Activated CD4-positive, alpha-beta memory T cell treated with anti-CD3 and anti-CD28 coated beads for 36 hours (primary cell): ENCODE measurements around the gene SND1. TPM values are rescaled to one million over a fixed set of nuclear protein-coding genes. Genes with fewer than 3 reads are reported as not detected.

Experiments used
- CTCF ChIA-PET: fragments of 350-600 bp; sonication (Branson Sonifier 250); formaldehyde crosslinking; loops from one replicate; lab custom pipeline; 2021; ENCODE audit warnings: antibody characterized with exemption, inconsistent platforms; lab: Charles Lee
- POLR2A ChIA-PET: fragments of 350-600 bp; sonication (Branson Sonifier 250); formaldehyde crosslinking; loops from one replicate; lab custom pipeline; 2021; ENCODE audit warnings: antibody characterized with exemption; lab: Charles Lee
- DNase-seq: peaks from one replicate; pipeline ENCODE4 v3.0.0-alpha.2; 2020
- H3K27ac Mint-ChIP-seq: one replicate; pipeline ENCODE4 v1.8.0; 2021; ENCODE audit warnings: mixed read lengths
- H3K27me3 Mint-ChIP-seq: one replicate; pipeline ENCODE4 v1.8.0; 2021; ENCODE audit warnings: mixed read lengths
- H3K36me3 Mint-ChIP-seq: one replicate; pipeline ENCODE4 v1.8.0; 2021; ENCODE audit warnings: mixed read lengths
- H3K4me1 Mint-ChIP-seq: one replicate; pipeline ENCODE4 v1.8.0; 2021; ENCODE audit warnings: low read depth, mixed read lengths
- H3K4me3 Mint-ChIP-seq: one replicate; pipeline ENCODE4 v1.8.0; 2021; ENCODE audit warnings: mild to moderate bottlenecking, mixed read lengths
- H3K9me3 Mint-ChIP-seq: one replicate; pipeline ENCODE4 v1.8.0; 2021; ENCODE audit warnings: mixed read lengths
- intact Hi-C: fragments of 100-400 bp; cut with micrococcal nuclease; formaldehyde crosslinking; loops from one replicate; pipeline ENCODE4 v1.15.1; 2023
- total RNA-seq, 2 experiments: library from RNA; stranded (reverse); gene quantifications; one replicate each; pipeline ENCODE4 v1.2.3, GENCODE V29; 2021

SND1 gene
- total RNA-seq, 2 experiments from 2014 or later: 208 to 235 TPM

- peak; percentile 22 for DNase-seq
- Mint-ChIP-seq H3K27me3 (no peaks in the 10 kb centered on the region), H3K36me3 (peaks cover 43% of the 10 kb centered on the region), H3K9me3 (no peaks in the 10 kb centered on the region), H3K27ac (peak overlapping the region; percentile 76), H3K4me1 (peaks cover 48% of the 10 kb centered on the region), H3K4me3 (peak overlapping the region; percentile 98)
- ChIA-PET CTCF (interaction anchor here (0.6 to 1.3 kb wide), 3 partner anchors 11 to 307 kb away, joined by 3 read pairs; no protein-coding TSS in a partner anchor), POLR2A (interaction anchor here (1.8 kb wide), 1 partner anchor 12 kb away, joined by 8 read pairs; no protein-coding TSS in a partner anchor)
- intact Hi-C loops: loop anchor here (5.0 kb wide), 5 partner anchors 198 to 952 kb away; partner anchors contain the start of gene HILPDA
Observed at GRCh38 chr7:127654404-127655394, 2.7 kb downstream of the SND1 start.

DNA sequence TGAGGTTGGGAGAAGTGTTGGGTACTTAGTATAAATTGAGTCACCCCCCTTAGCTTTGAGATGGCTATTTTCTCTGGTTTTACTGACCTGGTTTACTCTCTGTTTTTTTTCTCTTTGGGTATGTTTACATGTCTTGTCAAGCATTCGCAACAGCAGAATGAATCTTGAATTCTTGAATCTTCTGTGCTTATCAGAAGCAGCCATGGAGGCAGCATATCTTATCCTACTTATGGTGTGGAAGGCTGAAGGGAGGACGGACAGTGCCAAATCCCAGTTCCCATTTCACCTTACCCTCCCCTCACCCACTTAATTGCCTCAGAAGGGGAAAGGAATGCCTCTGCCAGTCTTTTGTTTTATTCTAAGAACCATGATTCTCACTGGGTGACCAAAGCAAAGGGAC is 3.7 kb downstream of the SND1 start:
- H3K36me3 Mint-ChIP-seq: peaks cover 52% of the 10 kb centered on the region
- ChIA-PET CTCF (no interaction called here), POLR2A (interaction anchor here (1.8 kb wide), 1 partner anchor 11 kb away, joined by 8 read pairs; no protein-coding TSS in a partner anchor)

GRCh38 chr7:127657500-127657899 is 5.5 kb downstream of the SND1 start:
- no peak overlapping the region for H3K4me3 Mint-ChIP-seq
- no peaks in the 10 kb centered on the region for H3K9me3 Mint-ChIP-seq
- intact Hi-C loops: no loop called here
- peaks cover 60% of the 10 kb centered on the region for H3K36me3 Mint-ChIP-seq
- no peak for DNase-seq
- ChIA-PET POLR2A (no interaction called here), CTCF (no interaction called here)
- H3K4me1 Mint-ChIP-seq: peaks cover 64% of the 10 kb centered on the region
- no peaks in the 10 kb centered on the region for H3K27me3 Mint-ChIP-seq
- H3K27ac Mint-ChIP-seq: no peak overlapping the region

More for the DNA sequence above, 3.7 kb downstream of the SND1 start:
- H3K27me3 Mint-ChIP-seq: no peaks in the 10 kb centered on the region
- intact Hi-C loops: no loop called here
- H3K4me1 Mint-ChIP-seq: peaks cover 53% of the 10 kb centered on the region
- no peaks in the 10 kb centered on the region for H3K9me3 Mint-ChIP-seq
- no peak for DNase-seq
- no peak overlapping the region for H3K27ac Mint-ChIP-seq
- no peak overlapping the region for H3K4me3 Mint-ChIP-seq

DNA sequence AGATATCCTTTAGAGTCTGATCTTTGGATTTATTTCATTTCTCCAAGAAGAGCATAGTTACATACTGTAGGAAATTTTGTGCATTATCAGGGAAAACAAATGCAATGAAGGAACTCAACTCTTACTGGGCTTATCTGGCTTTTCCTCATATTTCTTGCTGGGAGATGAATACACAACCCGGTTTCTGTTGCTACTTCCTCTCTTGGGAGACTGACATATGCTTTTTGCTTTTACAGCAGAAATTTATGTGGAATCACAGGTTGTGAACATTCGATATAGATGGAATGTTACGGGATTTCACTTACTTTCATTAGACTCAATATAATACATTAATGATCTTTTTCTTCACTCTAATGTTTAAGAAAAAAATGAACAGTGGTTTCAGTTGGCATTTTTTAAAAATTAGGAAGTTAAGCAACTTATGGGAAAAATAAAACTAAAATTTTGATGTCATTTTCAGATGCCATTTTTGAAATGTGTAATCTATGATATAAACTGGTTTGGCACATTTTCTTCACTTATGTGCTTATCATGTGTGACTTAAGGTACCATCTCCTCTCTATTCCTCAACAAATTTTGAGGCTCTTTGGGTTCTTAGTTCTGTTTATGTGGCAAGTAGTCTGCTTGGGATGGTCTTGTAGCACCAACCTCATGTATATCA is 7.1 kb downstream of the SND1 start:
- Mint-ChIP-seq H3K27ac (no peak overlapping the region), H3K4me3 (no peak overlapping the region), H3K36me3 (peaks cover 61% of the 10 kb centered on the region), H3K27me3 (no peaks in the 10 kb centered on the region), H3K4me1 (peaks cover 62% of the 10 kb centered on the region), H3K9me3 (no peaks in the 10 kb centered on the region)
- POLR2A ChIA-PET: no interaction called here
- intact Hi-C loops: no loop called here
- CTCF ChIA-PET: interaction anchor here (0.8 kb wide), 1 partner anchor 10 kb away, joined by 4 read pairs; no protein-coding TSS in a partner anchor
- DNase-seq: no peak

DNA sequence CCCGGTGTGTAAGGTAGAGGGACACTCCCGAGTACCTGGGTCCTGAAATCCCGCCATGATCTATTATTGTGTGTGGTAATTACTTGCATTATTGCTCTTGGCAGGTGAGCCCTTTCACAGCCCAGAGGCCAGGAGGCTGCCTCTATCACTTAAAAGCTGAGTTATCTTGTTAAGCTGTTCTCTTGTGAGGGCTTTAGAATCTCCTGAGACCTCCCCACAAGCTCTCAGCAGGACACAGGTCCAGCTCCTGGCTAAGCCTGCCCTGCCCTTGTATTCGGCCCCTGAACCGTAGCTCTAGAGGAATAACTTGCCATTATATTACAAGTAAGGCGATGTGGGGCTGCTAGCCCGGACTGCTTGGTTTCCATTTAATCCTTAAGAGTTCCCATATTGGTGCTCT is 13.9 kb downstream of the SND1 start:
- Mint-ChIP-seq H3K36me3 (peaks cover 40% of the 10 kb centered on the region), H3K27ac (no peak overlapping the region), H3K4me1 (peaks cover 61% of the 10 kb centered on the region), H3K27me3 (no peaks in the 10 kb centered on the region), H3K9me3 (no peaks in the 10 kb centered on the region), H3K4me3 (no peak overlapping the region)
- ChIA-PET POLR2A (interaction anchor here (0.9 to 1.9 kb wide), 2 partner anchors 11 to 13 kb away, joined by 4 to 8 read pairs; no protein-coding TSS in a partner anchor), CTCF (interaction anchor here (1.1 to 1.6 kb wide), 2 partner anchors 11 to 43 kb away, joined by 3 to 4 read pairs; no protein-coding TSS in a partner anchor)
- DNase-seq: no peak
- intact Hi-C loops: no loop called here

- ChIA-PET CTCF (interaction anchor here (0.6 to 1.6 kb wide), 2 partner anchors 42 to 189 kb away, joined by 3 to 4 read pairs; no protein-coding TSS in a partner anchor), POLR2A (interaction anchor here (0.6 to 1.9 kb wide), 3 partner anchors 12 to 62 kb away, joined by 3 to 8 read pairs (median 4); no protein-coding TSS in a partner anchor)
- no peak overlapping the region for H3K4me3 Mint-ChIP-seq
- DNase-seq: no peak
- H3K36me3 Mint-ChIP-seq: peaks cover 37% of the 10 kb centered on the region
- H3K27ac Mint-ChIP-seq: peak overlapping the region; percentile 9
- peaks cover 58% of the 10 kb centered on the region for H3K4me1 Mint-ChIP-seq
- H3K9me3 Mint-ChIP-seq: no peaks in the 10 kb centered on the region
- intact Hi-C loops: loop anchor here (1.0 kb wide), 2 partner anchors 15 to 184 kb away; no protein-coding TSS in a partner anchor
- H3K27me3 Mint-ChIP-seq: no peaks in the 10 kb centered on the region
Observed at GRCh38 chr7:127666602-127667001, 14.6 kb downstream of the SND1 start.

GRCh38 chr7:127667017-127667670 is 15.2 kb downstream of the SND1 start:
- ChIA-PET CTCF (interaction anchor here (0.6 to 1.6 kb wide), 2 partner anchors 42 to 188 kb away, joined by 3 to 4 read pairs; no protein-coding TSS in a partner anchor), POLR2A (interaction anchor here (0.6 to 1.9 kb wide), 2 partner anchors 12 to 63 kb away, joined by 3 to 8 read pairs; no protein-coding TSS in a partner anchor)
- H3K27ac Mint-ChIP-seq: peak overlapping the region; percentile 84
- H3K9me3 Mint-ChIP-seq: peaks cover 2% of the 10 kb centered on the region
- H3K4me1 Mint-ChIP-seq: peaks cover 55% of the 10 kb centered on the region
- DNase-seq: no peak
- H3K36me3 Mint-ChIP-seq: peaks cover 39% of the 10 kb centered on the region
- no peaks in the 10 kb centered on the region for H3K27me3 Mint-ChIP-seq
- H3K4me3 Mint-ChIP-seq: peak overlapping the region; percentile 6
- intact Hi-C loops: loop anchor here (1.0 kb wide), 2 partner anchors 16 to 183 kb away; no protein-coding TSS in a partner anchor

DNA sequence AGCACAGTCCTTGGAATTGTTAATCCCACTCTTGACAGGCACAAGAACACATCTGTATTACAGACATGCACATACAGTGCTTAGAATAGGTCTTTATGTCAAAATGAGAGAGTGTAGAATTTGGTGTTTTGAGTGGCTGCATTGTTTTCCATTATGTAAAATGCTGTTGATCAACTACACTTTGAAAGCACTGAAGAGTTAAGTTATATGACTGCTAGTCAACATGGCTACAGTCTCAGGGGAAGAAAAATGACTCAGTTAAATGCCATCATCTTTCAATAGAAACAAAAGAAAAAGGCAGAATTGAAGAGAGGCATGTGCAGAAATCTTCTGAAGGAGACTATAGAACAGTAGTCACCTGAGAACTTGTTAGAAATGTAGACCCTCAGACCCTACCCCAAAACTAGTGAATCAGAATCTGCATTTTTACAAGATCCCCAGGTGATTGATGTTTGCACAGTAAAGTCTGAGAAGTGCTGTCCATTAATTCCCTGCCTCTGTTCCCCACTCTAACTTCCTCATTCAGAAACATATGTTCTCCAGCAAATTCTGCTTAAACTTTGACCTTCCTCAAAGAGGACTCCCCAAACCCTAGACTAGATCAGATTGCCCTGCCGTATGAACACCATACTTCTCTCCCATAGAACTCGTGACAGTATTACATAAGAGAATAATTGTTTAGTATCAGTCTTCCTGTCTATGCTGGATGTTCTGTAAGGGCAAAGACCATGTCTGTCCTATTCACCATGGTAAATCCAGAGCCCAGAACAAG is 16.0 kb downstream of the SND1 start:
- Mint-ChIP-seq H3K27me3 (no peaks in the 10 kb centered on the region), H3K36me3 (peaks cover 40% of the 10 kb centered on the region), H3K4me1 (peaks cover 55% of the 10 kb centered on the region), H3K9me3 (peaks cover 2% of the 10 kb centered on the region), H3K27ac (peak overlapping the region; percentile 84), H3K4me3 (no peak overlapping the region)
- POLR2A ChIA-PET: interaction anchor here (1.9 kb wide), 1 partner anchor 13 kb away, joined by 8 read pairs; no protein-coding TSS in a partner anchor
- DNase-seq: no peak
- CTCF ChIA-PET: no interaction called here
- intact Hi-C loops: loop anchor here (1.0 kb wide), 2 partner anchors 17 to 182 kb away; no protein-coding TSS in a partner anchor

- peaks cover 41% of the 10 kb centered on the region for H3K36me3 Mint-ChIP-seq
- intact Hi-C loops: no loop called here
- DNase-seq: no peak
- POLR2A ChIA-PET: no interaction called here
- no peaks in the 10 kb centered on the region for H3K27me3 Mint-ChIP-seq
- peaks cover 2% of the 10 kb centered on the region for H3K9me3 Mint-ChIP-seq
- CTCF ChIA-PET: no interaction called here
- H3K27ac Mint-ChIP-seq: no peak overlapping the region
- no peak overlapping the region for H3K4me3 Mint-ChIP-seq
- H3K4me1 Mint-ChIP-seq: peaks cover 36% of the 10 kb centered on the region
Observed at GRCh38 chr7:127671341-127671740, 19.3 kb downstream of the SND1 start.

DNA sequence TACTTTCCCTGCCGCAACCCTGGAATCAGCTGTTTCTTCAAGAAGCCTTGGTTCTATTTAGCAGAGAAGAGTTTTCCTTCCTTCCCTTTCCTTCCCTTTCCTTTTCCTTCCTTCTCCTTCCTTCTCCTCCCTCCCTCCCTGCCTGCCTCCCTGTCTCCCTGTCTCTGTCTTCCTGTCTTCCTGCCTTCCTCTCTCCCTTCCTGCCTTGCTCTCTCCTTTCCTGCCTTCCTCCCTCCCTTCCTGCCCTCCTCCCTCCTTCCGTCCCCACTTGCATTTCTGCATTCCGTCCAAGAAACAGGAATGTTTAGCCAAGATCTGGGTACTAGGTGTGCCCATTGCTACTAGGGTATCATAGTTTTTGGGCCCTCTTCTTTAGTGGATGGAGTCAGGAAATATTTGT is 21.9 kb downstream of the SND1 start:
- peaks cover 24% of the 10 kb centered on the region for H3K4me1 Mint-ChIP-seq
- H3K36me3 Mint-ChIP-seq: peaks cover 57% of the 10 kb centered on the region
- ChIA-PET CTCF (no interaction called here), POLR2A (no interaction called here)
- DNase-seq: no peak
- intact Hi-C loops: no loop called here
- no peaks in the 10 kb centered on the region for H3K27me3 Mint-ChIP-seq
- peaks cover 9% of the 10 kb centered on the region for H3K9me3 Mint-ChIP-seq
- H3K27ac Mint-ChIP-seq: no peak overlapping the region
- H3K4me3 Mint-ChIP-seq: no peak overlapping the region
